Activated naive CD8-positive, alpha-beta T cell (primary cell): Measurements from ENCODE around the gene NLGN4X.

Experiments used
- H3K27ac Mint-ChIP-seq: one replicate; pipeline ENCODE4 v1.8.0; 2021; ENCODE audit warnings: mixed read lengths
- H3K27me3 Mint-ChIP-seq: one replicate; pipeline ENCODE4 v1.8.0; 2021; ENCODE audit warnings: mixed read lengths
- H3K36me3 Mint-ChIP-seq: one replicate; pipeline ENCODE4 v1.8.0; 2021; ENCODE audit warnings: mixed read lengths
- H3K4me1 Mint-ChIP-seq: one replicate; pipeline ENCODE4 v1.8.0; 2021; ENCODE audit warnings: low read depth, mixed read lengths
- H3K4me3 Mint-ChIP-seq: one replicate; pipeline ENCODE4 v1.8.0; 2021; ENCODE audit warnings: mild to moderate bottlenecking, mixed read lengths
- H3K9me3 Mint-ChIP-seq: one replicate; pipeline ENCODE4 v1.8.0; 2021; ENCODE audit warnings: low read depth, mixed read lengths

NLGN4X gene

DNA sequence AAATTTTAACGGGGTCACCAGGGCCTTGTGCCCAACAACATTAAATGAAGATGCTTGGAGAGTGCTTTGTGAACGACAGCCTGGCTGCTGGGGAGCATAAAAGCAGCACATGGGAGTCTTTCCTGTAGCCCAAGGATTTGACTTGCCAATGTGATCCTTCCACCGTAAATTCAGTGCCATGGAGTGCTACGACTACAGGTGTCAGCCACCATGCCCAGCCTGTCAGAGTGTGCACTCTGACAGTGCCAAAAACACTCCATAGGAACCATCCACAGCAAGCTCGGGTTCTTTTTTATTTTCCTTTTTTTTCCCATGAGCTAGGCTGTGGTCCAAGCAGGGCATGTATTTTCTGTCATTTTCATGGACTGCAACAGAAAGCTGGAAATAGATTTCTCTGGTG, 156.9 kb downstream of the NLGN4X start:
- Mint-ChIP-seq H3K36me3 (no peaks in the 10 kb centered on the region), H3K4me1 (no peaks in the 10 kb centered on the region)

DNA sequence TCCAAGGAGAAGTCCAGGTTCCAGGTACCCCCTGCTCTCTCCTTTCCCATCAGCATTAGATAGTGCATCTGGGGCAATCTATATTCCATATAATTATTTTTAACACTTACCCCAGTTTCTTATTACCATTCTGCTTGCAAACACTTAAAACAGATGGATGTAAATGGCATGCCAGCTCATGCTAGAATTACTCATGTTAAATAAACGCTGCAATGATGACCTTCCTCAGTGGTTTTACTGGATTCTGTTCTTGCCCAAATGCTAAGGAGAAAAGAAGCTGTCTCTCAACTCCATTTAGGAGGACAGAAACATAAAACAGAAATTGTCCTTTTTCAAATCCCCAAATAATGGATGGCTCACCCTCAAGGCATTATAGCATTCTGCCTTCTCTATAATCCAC, 161.1 kb downstream of the NLGN4X start:
- Mint-ChIP-seq H3K36me3 (no peaks in the 10 kb centered on the region), H3K27ac (no peak overlapping the region), H3K9me3 (no peaks in the 10 kb centered on the region), H3K4me3 (no peak overlapping the region), H3K4me1 (no peaks in the 10 kb centered on the region), H3K27me3 (no peaks in the 10 kb centered on the region)

More for the DNA sequence above, 156.9 kb downstream of the NLGN4X start:
- Mint-ChIP-seq H3K27ac (no peak overlapping the region), H3K27me3 (no peaks in the 10 kb centered on the region), H3K9me3 (no peaks in the 10 kb centered on the region), H3K4me3 (no peak overlapping the region)

GRCh38 chrX:6053141-6053540, 175.5 kb downstream of the NLGN4X start:
- Mint-ChIP-seq H3K27ac (no peak overlapping the region), H3K4me1 (no peaks in the 10 kb centered on the region), H3K9me3 (no peaks in the 10 kb centered on the region), H3K27me3 (no peaks in the 10 kb centered on the region), H3K36me3 (no peaks in the 10 kb centered on the region), H3K4me3 (no peak overlapping the region)

- Mint-ChIP-seq H3K36me3 (no peaks in the 10 kb centered on the region), H3K27me3 (no peaks in the 10 kb centered on the region), H3K9me3 (no peaks in the 10 kb centered on the region), H3K4me3 (no peak overlapping the region), H3K27ac (no peak overlapping the region), H3K4me1 (no peaks in the 10 kb centered on the region)
These were observed 176.4 kb downstream of the NLGN4X start for GRCh38 chrX:6052111-6052745.

- Mint-ChIP-seq H3K27me3 (no peaks in the 10 kb centered on the region), H3K27ac (no peak overlapping the region)
These were observed 179.5 kb downstream of the NLGN4X start for GRCh38 chrX:6049132-6049531.

DNA sequence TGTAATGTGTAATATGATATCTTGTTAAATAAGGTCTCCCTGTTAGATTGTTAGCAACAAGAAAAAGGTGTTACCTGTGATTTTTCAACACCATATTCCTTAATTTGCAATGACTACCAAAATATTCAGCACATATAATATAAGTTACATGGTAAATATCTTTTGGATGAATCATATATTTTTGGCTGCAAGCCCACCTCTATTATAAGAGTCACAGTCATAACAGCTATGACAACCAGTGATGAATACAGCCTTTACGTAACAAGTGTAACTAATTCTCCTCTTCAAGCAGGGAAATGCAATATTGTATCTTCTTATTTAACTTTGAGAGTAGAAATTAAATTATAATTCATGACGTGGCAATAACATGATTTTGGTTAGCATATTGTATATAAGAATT, 187.0 kb downstream of the NLGN4X start:
- Mint-ChIP-seq H3K36me3 (no peaks in the 10 kb centered on the region), H3K27me3 (no peaks in the 10 kb centered on the region), H3K9me3 (no peaks in the 10 kb centered on the region), H3K27ac (no peak overlapping the region), H3K4me1 (no peaks in the 10 kb centered on the region), H3K4me3 (no peak overlapping the region)

More at GRCh38 chrX:6049132-6049531, 179.5 kb downstream of the NLGN4X start:
- Mint-ChIP-seq H3K4me3 (no peak overlapping the region), H3K36me3 (no peaks in the 10 kb centered on the region), H3K9me3 (no peaks in the 10 kb centered on the region), H3K4me1 (no peaks in the 10 kb centered on the region)

GRCh38 chrX:6029014-6029413, 199.7 kb downstream of the NLGN4X start:
- Mint-ChIP-seq H3K4me1 (no peaks in the 10 kb centered on the region), H3K4me3 (no peak overlapping the region), H3K36me3 (no peaks in the 10 kb centered on the region), H3K27ac (no peak overlapping the region), H3K9me3 (no peaks in the 10 kb centered on the region), H3K27me3 (no peaks in the 10 kb centered on the region)

- H3K27me3 Mint-ChIP-seq, result no peaks in the 10 kb centered on the region
- H3K4me3 Mint-ChIP-seq, result no peak overlapping the region
- no peaks in the 10 kb centered on the region for H3K36me3 Mint-ChIP-seq
- no peaks in the 10 kb centered on the region for H3K4me1 Mint-ChIP-seq
- no peak overlapping the region for H3K27ac Mint-ChIP-seq
- H3K9me3 Mint-ChIP-seq, result no peaks in the 10 kb centered on the region
These were observed 201.7 kb downstream of the NLGN4X start for GRCh38 chrX:6026980-6027379.

DNA sequence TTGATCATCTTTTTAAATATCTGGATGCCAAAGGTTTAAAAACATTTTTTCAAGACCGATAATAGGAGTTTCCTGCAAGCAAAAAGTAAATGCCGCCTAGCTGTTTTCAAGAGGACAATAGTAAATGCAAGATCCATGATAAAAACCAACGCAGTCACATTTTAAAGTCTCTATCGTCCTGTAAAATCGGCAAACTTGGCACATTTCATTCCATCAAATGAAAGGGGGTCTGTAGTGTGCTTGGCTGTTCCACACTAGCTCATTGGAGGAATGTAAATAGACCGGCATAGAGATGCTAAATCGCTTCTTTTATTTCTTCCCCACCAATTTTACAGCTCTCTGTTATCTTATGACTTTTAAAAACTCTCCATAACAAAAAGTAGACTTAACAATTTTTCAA, 202.2 kb downstream of the NLGN4X start:
- Mint-ChIP-seq H3K27ac (no peak overlapping the region), H3K9me3 (no peaks in the 10 kb centered on the region), H3K4me1 (no peaks in the 10 kb centered on the region), H3K27me3 (no peaks in the 10 kb centered on the region), H3K36me3 (no peaks in the 10 kb centered on the region), H3K4me3 (no peak overlapping the region)

DNA sequence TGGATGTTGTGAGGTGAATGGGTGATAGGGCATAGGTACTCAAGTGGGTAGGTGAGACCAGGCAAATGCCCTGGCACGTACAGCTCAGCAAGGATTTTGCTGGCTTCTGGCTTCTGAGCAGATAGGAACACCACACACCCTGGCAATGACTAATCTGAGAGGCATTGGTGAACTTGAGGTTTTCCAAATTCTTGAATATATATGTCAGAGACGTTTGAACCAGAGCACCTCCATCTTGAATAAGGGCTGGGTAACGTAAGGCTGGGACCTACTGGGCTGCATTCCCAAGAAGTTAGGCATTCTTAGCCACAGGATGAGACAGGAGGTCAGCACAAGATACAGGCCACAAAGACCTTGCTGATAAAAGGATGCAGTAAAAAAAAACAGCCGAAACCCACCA, 204.5 kb downstream of the NLGN4X start:
- Mint-ChIP-seq H3K27me3 (peaks cover 2% of the 10 kb centered on the region), H3K27ac (no peak overlapping the region), H3K4me1 (no peaks in the 10 kb centered on the region), H3K9me3 (no peaks in the 10 kb centered on the region), H3K4me3 (no peak overlapping the region), H3K36me3 (no peaks in the 10 kb centered on the region)

DNA sequence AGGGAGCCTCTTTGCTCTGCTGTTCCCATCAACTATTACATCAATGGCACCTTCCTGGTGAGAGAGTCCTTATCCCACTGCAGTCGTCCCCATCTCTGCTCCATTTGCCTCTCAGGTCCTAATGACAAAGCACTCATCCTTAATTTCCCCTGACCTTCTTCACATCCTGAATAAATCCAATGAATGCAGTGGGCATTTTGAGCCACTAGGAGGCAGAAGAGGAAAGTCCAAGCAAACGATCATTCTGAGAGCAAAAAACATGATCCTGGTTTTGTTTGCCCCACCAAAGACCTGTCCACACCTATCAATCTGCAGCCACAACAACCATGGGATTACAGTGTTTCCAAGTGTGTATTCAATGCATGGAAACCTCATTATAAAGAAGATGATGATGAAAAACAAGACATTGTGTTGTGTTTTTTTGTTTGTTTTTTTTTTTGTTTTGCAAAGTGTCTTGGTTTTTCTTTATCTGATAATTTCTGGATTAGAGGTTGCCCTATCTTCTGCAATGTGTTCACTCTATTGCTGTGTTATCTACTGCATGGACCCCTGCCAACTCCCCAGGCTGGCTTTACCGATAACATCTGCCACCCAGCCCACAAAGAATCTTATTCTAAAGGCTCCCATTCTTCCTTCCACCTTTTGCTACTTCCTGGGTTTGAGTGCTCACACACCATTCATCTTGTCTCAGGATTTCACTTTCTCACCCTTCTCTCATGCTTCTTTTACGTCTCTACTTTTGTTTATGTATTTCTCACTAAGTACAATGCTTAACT, 207.2 kb downstream of the NLGN4X start:
- H3K4me3 Mint-ChIP-seq, result no peak overlapping the region
- H3K27me3 Mint-ChIP-seq, result peaks cover 2% of the 10 kb centered on the region

GRCh38 chrX:6019076-6019475, 209.6 kb downstream of the NLGN4X start:
- no peak overlapping the region for H3K27ac Mint-ChIP-seq
- no peaks in the 10 kb centered on the region for H3K9me3 Mint-ChIP-seq
- H3K4me3 Mint-ChIP-seq, result no peak overlapping the region
- peaks cover 2% of the 10 kb centered on the region for H3K27me3 Mint-ChIP-seq
- no peaks in the 10 kb centered on the region for H3K36me3 Mint-ChIP-seq
- no peaks in the 10 kb centered on the region for H3K4me1 Mint-ChIP-seq

More for the DNA sequence above, 207.2 kb downstream of the NLGN4X start:
- Mint-ChIP-seq H3K4me1 (no peaks in the 10 kb centered on the region), H3K27ac (no peak overlapping the region), H3K9me3 (no peaks in the 10 kb centered on the region), H3K36me3 (no peaks in the 10 kb centered on the region)

- Mint-ChIP-seq H3K4me1 (no peaks in the 10 kb centered on the region), H3K36me3 (no peaks in the 10 kb centered on the region)
These were observed 213.2 kb downstream of the NLGN4X start for GRCh38 chrX:6015423-6015822.

DNA sequence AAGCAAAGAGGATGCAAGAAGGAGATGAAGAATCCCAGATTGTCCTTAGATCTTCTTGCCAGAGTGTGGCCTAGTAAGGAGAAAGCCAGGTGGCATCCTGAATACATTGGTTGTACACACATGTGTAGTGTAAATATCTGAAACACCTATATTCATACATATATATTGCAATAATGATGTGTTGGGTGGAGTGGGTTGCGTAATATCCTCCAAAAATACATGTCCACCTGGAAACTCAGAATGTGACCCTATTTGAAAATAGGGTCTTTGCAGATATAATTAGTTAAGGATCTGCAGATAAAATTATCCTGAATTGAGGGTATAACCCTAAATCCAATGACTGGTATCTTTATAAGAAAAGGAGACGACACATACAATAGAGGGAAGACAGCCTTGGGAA, 216.3 kb downstream of the NLGN4X start:
- Mint-ChIP-seq H3K27me3 (no peaks in the 10 kb centered on the region), H3K9me3 (no peaks in the 10 kb centered on the region), H3K36me3 (no peaks in the 10 kb centered on the region)

More at GRCh38 chrX:6015423-6015822, 213.2 kb downstream of the NLGN4X start:
- Mint-ChIP-seq H3K4me3 (no peak overlapping the region), H3K27ac (no peak overlapping the region), H3K9me3 (no peaks in the 10 kb centered on the region), H3K27me3 (peaks cover 2% of the 10 kb centered on the region)

GRCh38 chrX:6005856-6006255, 222.8 kb downstream of the NLGN4X start:
- H3K36me3 Mint-ChIP-seq, result no peaks in the 10 kb centered on the region
- H3K27ac Mint-ChIP-seq, result no peak overlapping the region
- H3K27me3 Mint-ChIP-seq, result no peaks in the 10 kb centered on the region
- no peak overlapping the region for H3K4me3 Mint-ChIP-seq
- no peaks in the 10 kb centered on the region for H3K9me3 Mint-ChIP-seq
- H3K4me1 Mint-ChIP-seq, result no peaks in the 10 kb centered on the region

More for the DNA sequence above, 216.3 kb downstream of the NLGN4X start:
- no peak overlapping the region for H3K27ac Mint-ChIP-seq
- no peaks in the 10 kb centered on the region for H3K4me1 Mint-ChIP-seq
- H3K4me3 Mint-ChIP-seq, result no peak overlapping the region

GRCh38 chrX:6004529-6004928, 224.1 kb downstream of the NLGN4X start:
- no peak overlapping the region for H3K27ac Mint-ChIP-seq
- H3K4me3 Mint-ChIP-seq, result no peak overlapping the region
- no peaks in the 10 kb centered on the region for H3K9me3 Mint-ChIP-seq
- no peaks in the 10 kb centered on the region for H3K27me3 Mint-ChIP-seq
- H3K4me1 Mint-ChIP-seq, result no peaks in the 10 kb centered on the region
- no peaks in the 10 kb centered on the region for H3K36me3 Mint-ChIP-seq
